Ishikawa (cell line): ENCODE results near the gene EGFL7.

ENCODE experiments used
- CREB1 ChIP-seq: IDR thresholded peaks from 2 replicates; pipeline ENCODE4 v1.6.1; 2012; ENCODE audit warnings: low read depth
- FOXM1 ChIP-seq: IDR thresholded peaks from 2 replicates; pipeline ENCODE4 v1.6.1; 2012; ENCODE audit warnings: low read depth, borderline replicate concordance
- TAF1 ChIP-seq: IDR thresholded peaks from 2 replicates; pipeline ENCODE4 v1.6.1; 2012; ENCODE audit warnings: low read depth, mild to moderate bottlenecking
- TF ChIP-seq, protein P1 (sequence below): IDR thresholded peaks from 2 replicates; pipeline ENCODE4 v1.6.1; 2012

DNA sequence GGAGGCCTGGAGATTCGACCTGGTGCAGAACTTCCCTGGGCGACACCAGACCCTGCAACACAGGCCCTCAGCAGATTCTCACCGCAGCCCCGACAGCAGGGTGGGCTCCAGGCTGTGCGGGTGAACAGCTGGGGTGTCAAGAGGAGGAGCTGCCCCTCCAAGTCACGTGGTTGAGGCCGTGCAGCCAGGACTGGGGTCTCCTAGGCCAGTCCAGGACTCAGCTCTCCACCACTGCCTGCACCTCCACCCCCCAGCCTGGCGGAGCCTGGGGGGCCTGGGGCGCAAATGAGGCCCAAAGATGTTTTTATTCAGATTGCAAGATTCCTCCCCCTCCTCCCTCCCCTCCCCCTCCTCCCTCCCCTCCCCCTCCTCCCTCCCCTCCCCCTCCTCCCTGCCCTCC lies 33.8 kb downstream of the EGFL7 start:
- TF ChIP-seq, protein P1, sequence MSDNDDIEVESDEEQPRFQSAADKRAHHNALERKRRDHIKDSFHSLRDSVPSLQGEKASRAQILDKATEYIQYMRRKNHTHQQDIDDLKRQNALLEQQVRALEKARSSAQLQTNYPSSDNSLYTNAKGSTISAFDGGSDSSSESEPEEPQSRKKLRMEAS = no peak
- TF ChIP-seq TAF1 = no peak
- no peak for TF ChIP-seq CREB1
- TF ChIP-seq FOXM1 = no peak
